ENCODE measurements around the gene CD33. TPM values are rescaled to one million over a fixed set of nuclear protein-coding genes. Genes with fewer than 3 reads are reported as not detected.

The CD33 gene
- total RNA-seq, 1 donor from 2014 or later = 20.7 TPM

DNA sequence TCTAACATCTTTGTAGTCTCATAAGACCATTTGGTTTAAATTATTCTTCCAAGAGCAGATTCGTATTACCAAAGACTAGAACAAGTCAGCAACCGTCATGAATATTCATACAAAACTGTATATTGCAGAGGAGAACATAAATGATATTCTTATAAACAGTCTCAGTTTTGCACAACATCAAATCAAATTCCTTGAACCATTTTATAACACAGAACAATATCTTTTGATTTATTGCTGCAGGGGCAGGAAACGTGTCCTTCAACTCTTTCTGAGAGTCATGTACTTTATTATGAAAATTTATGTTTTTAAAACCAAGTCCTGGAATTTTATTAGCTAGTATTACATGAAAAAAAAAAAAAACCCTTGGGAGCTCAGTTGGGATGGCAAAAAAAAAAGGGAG is 52.2 kb downstream of the CD33 start:
- ATAC-seq = no peak
- no peaks in the 10 kb centered on the region for H3K36me3 ChIP-seq
- intact Hi-C loops (cut with DNase I) = no loop called here

GRCh38 chr19:51282335-51282734 is 57.5 kb downstream of the CD33 start:
- Histone ChIP-seq H3K4me3 (no peak overlapping the region), H3K4me1 (no peaks in the 10 kb centered on the region), H3K9me3 (no peaks in the 10 kb centered on the region), H3K27me3 (peaks cover 4% of the 10 kb centered on the region), H3K36me3 (no peaks in the 10 kb centered on the region), H3K27ac (no peak overlapping the region)
- DNase-seq = no peak
- TF ChIP-seq, protein P1, sequence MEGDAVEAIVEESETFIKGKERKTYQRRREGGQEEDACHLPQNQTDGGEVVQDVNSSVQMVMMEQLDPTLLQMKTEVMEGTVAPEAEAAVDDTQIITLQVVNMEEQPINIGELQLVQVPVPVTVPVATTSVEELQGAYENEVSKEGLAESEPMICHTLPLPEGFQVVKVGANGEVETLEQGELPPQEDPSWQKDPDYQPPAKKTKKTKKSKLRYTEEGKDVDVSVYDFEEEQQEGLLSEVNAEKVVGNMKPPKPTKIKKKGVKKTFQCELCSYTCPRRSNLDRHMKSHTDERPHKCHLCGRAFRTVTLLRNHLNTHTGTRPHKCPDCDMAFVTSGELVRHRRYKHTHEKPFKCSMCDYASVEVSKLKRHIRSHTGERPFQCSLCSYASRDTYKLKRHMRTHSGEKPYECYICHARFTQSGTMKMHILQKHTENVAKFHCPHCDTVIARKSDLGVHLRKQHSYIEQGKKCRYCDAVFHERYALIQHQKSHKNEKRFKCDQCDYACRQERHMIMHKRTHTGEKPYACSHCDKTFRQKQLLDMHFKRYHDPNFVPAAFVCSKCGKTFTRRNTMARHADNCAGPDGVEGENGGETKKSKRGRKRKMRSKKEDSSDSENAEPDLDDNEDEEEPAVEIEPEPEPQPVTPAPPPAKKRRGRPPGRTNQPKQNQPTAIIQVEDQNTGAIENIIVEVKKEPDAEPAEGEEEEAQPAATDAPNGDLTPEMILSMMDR (IDR thresholded peaks at IDR 0.05) = no peak
- ATAC-seq = no peak
- intact Hi-C loops (cut with DNase I) = no loop called here

More for the DNA sequence above, 52.2 kb downstream of the CD33 start:
- no peaks in the 10 kb centered on the region for H3K4me1 ChIP-seq
- no peaks in the 10 kb centered on the region for H3K9me3 ChIP-seq
- no peak overlapping the region for H3K27ac ChIP-seq
- H3K4me3 ChIP-seq = no peak overlapping the region
- DNase-seq = no peak
- H3K27me3 ChIP-seq = no peaks in the 10 kb centered on the region
- TF ChIP-seq, protein P1 (IDR thresholded peaks at IDR 0.05) = no peak

GRCh38 chr19:51285682-51286081 is 60.8 kb downstream of the CD33 start:
- no peaks in the 10 kb centered on the region for H3K4me1 ChIP-seq
- TF ChIP-seq, protein P1 (IDR thresholded peaks at IDR 0.05) = no peak
- DNase-seq (no peak), ATAC-seq (no peak)
- H3K27ac ChIP-seq = no peak overlapping the region
- peaks cover 4% of the 10 kb centered on the region for H3K27me3 ChIP-seq
- H3K36me3 ChIP-seq = no peaks in the 10 kb centered on the region
- intact Hi-C loops (cut with DNase I) = no loop called here
- H3K9me3 ChIP-seq = no peaks in the 10 kb centered on the region
- no peak overlapping the region for H3K4me3 ChIP-seq

Small RNA genes within 50 kb of the gene (microRNA-seq; reads per million reads assigned to microRNA genes)
- gene MIR8074 (ENCODE audit: borderline microRNAs expressed) = not detected

Other genes starting within 250 kb of the CD33 start
- gene KLK7, start 241.2 kb upstream of the CD33 start, total RNA-seq = 0.41 TPM
- not detected for gene KLK8, start 223.5 kb upstream of the CD33 start, total RNA-seq
- 4.7 TPM for gene KLK10, start 205.4 kb upstream of the CD33 start, total RNA-seq
- 10.8 TPM for gene KLK11, start 198.5 kb upstream of the CD33 start, total RNA-seq
- gene KLK12, start 190.1 kb upstream of the CD33 start, total RNA-seq = not detected
- gene KLK13, start 160.0 kb upstream of the CD33 start, total RNA-seq = not detected
- gene KLK14, start 142.2 kb upstream of the CD33 start, total RNA-seq = not detected
- gene CTU1, start 116.7 kb upstream of the CD33 start, total RNA-seq = 8.5 TPM
- 14.5 TPM for gene SIGLEC9, start 100.2 kb upstream of the CD33 start, total RNA-seq
- gene SIGLEC7, start 82.8 kb upstream of the CD33 start, total RNA-seq = 11.0 TPM
- gene SIGLECL1, start 26.0 kb downstream of the CD33 start, total RNA-seq = not detected
- gene IGLON5, start 86.6 kb downstream of the CD33 start, total RNA-seq = not detected
- gene VSIG10L, start 117.1 kb downstream of the CD33 start, total RNA-seq = 2.1 TPM
- gene ETFB, start 141.3 kb downstream of the CD33 start, total RNA-seq = 54.5 TPM
- 0.64 TPM for gene CLDND2, start 143.9 kb downstream of the CD33 start, total RNA-seq
- 25.1 TPM for gene NKG7, start 147.6 kb downstream of the CD33 start, total RNA-seq
- gene LIM2, start 162.9 kb downstream of the CD33 start, total RNA-seq = not detected
- not detected for gene C19orf84, start 165.5 kb downstream of the CD33 start, total RNA-seq
- 12.6 TPM for gene SIGLEC10, start 192.6 kb downstream of the CD33 start, total RNA-seq
- 2.1 TPM for gene SIGLEC8, start 233.4 kb downstream of the CD33 start, total RNA-seq